HCT116 (cell line): ENCODE results near the gene ZNF20.

Experiments
- EZH2 ChIP-seq: fragments of 200-600 bp; sonication (generic); IDR thresholded peaks from 2 replicates; pipeline ENCODE4 v1.6.1; 2017; ENCODE audit warnings: antibody characterized with exemption, mixed run types
- POLR2A ChIP-seq: IDR thresholded peaks from 2 replicates; pipeline ENCODE4 v1.7.0; 2011; ENCODE audit warnings: borderline replicate concordance; ENCODE audit not compliant: insufficient read depth, insufficient read length; ENCODE audit errors: extremely low read depth
- POLR2AphosphoS5 ChIP-seq: IDR thresholded peaks from 2 replicates; pipeline ENCODE4 v1.6.1; 2011; ENCODE audit warnings: mild to moderate bottlenecking, low read depth, low read length, moderate library complexity
- RAD21 ChIP-seq: IDR thresholded peaks from 2 replicates; pipeline ENCODE4 v1.6.1; 2012; ENCODE audit warnings: low read depth, mild to moderate bottlenecking
- REST ChIP-seq: IDR thresholded peaks from 2 replicates; pipeline ENCODE4 v1.6.1; 2012; ENCODE audit warnings: low read depth
- YY1 ChIP-seq: IDR thresholded peaks from 2 replicates; pipeline ENCODE4 v1.6.1; 2011; ENCODE audit warnings: low read length, low read depth, moderate library complexity, mild to moderate bottlenecking; ENCODE audit not compliant: insufficient replicate concordance; ENCODE audit errors: extremely low read depth
- ZNF274 ChIP-seq: fragments of 200-500 bp; sonication (Bioruptor generic); IDR thresholded peaks from 2 replicates; pipeline ENCODE4 v1.6.1; 2014; ENCODE audit warnings: mild to moderate bottlenecking, low read depth, low read length, inconsistent platforms
- TF ChIP-seq, protein P1 (sequence below), 3 experiments: fragments of 200-600 bp in 1 of 3; sonication (generic) in 1 of 3; IDR thresholded peaks in 2 of 3; conservative IDR thresholded peaks in 1 of 3; 2 replicates each; pipeline ENCODE4 v1.5.1; 2012 to 2017; ENCODE audit warnings: low read depth in 2 of 3, low read length in 2 of 3, antibody characterized with exemption in 1 of 3, borderline replicate concordance in 1 of 3, control low read depth in 1 of 3, mild to moderate bottlenecking in 1 of 3, mixed read lengths in 1 of 3, mixed run types in 1 of 3, moderate library complexity in 1 of 3; ENCODE audit not compliant: insufficient read depth in 1 of 3
- TF ChIP-seq, protein P2 (sequence below): IDR thresholded peaks from 2 replicates; pipeline ENCODE4 v1.6.1; 2012

- TF ChIP-seq, protein P1, sequence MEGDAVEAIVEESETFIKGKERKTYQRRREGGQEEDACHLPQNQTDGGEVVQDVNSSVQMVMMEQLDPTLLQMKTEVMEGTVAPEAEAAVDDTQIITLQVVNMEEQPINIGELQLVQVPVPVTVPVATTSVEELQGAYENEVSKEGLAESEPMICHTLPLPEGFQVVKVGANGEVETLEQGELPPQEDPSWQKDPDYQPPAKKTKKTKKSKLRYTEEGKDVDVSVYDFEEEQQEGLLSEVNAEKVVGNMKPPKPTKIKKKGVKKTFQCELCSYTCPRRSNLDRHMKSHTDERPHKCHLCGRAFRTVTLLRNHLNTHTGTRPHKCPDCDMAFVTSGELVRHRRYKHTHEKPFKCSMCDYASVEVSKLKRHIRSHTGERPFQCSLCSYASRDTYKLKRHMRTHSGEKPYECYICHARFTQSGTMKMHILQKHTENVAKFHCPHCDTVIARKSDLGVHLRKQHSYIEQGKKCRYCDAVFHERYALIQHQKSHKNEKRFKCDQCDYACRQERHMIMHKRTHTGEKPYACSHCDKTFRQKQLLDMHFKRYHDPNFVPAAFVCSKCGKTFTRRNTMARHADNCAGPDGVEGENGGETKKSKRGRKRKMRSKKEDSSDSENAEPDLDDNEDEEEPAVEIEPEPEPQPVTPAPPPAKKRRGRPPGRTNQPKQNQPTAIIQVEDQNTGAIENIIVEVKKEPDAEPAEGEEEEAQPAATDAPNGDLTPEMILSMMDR (IDR thresholded peaks at IDR 0.05 in 2 of 3, conservative IDR thresholded peaks at IDR 0.05 in 1 of 3; ENCODE audit: borderline replicate concordance in 1 of 3, insufficient read depth in 1 of 3, low read depth in 2 of 3, low read length in 2 of 3), result no peak
- TF ChIP-seq POLR2A (no peak), EZH2 (no peak), REST (no peak), YY1 (no peak), ZNF274 (no peak), POLR2AphosphoS5 (no peak), RAD21 (no peak)
- TF ChIP-seq, protein P2, sequence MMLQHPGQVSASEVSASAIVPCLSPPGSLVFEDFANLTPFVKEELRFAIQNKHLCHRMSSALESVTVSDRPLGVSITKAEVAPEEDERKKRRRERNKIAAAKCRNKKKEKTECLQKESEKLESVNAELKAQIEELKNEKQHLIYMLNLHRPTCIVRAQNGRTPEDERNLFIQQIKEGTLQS, result no peak
These were observed 881 bp downstream of the ZNF20 start for GRCh38 chr19:12139269-12139668.
